Testis (tissue), 2 donors: ENCODE measurements around the gene OSBPL9.

ENCODE experiments used
- CTCF ChIP-seq, 3 experiments: fragments of 450-650 bp in 2 of 3; fragments of 200-600 bp in 1 of 3; sonication (generic) in 1 of 3; IDR thresholded peaks; one replicate each; pipeline ENCODE4 v1.5.1; 2016 to 2019; ENCODE audit warnings: antibody characterized with exemption in 3 of 3, mild to moderate bottlenecking in 2 of 3, moderate library complexity in 1 of 3
- POLR2A ChIP-seq: fragments of 450-650 bp; IDR thresholded peaks from one replicate; pipeline ENCODE4 v1.6.1; 2017; ENCODE audit warnings: antibody characterized with exemption, mild to moderate bottlenecking, moderate library complexity

DNA sequence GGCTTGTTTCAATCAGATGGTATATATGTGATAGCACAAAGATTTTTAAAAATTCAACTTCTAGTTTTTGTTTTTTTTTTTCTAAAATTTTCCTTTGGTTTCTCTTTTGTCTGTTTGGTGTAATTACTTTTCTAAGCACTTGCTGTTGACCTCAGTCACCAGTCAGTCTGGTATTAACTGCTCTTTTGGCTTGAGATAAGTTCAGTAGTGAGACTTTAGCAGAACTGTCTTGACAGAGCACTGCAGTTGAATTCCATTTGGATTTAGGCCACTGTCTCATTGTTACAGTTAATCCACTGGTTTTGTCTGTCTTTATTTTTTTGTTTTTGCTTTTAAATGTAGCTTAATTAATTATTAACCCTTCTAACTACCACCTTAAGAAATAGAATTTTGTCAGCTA is 36.2 kb downstream of the OSBPL9 start:
- TF ChIP-seq CTCF (IDR thresholded peaks at IDR 0.05) (no peak), POLR2A (no peak)
